Stomach (tissue), 9 donors: ENCODE measurements around the gene IFRD2. TPM values are rescaled to one million over a fixed set of nuclear protein-coding genes. Genes with fewer than 3 reads are reported as not detected.

Experiments used
- DNase-seq, 2 donors: peaks; one replicate each; pipeline versions ENCODE4 v3.0.0 to v3.0.0-alpha.2; 2013 to 2019
- H3K27ac ChIP-seq, 5 donors: fragments of 200-600 bp in 4 of 5; sonication (generic) in 4 of 5; one replicate each; pipeline ENCODE4 v1.5.1; 2013 to 2019; ENCODE audit warnings: mild to moderate bottlenecking in 1 of 5, moderate library complexity in 1 of 5
- H3K27me3 ChIP-seq, 3 donors: fragments of 200-600 bp; sonication (generic); one replicate each; pipeline ENCODE4 v1.5.1; 2017 to 2019; ENCODE audit warnings: mixed run types in 1 of 3
- H3K36me3 ChIP-seq, 4 donors: fragments of 200-600 bp; sonication (generic); 1 replicate in 3 of 4; 2 replicates in 1 of 4; pipeline ENCODE4 v1.5.1; 2016 to 2019
- H3K4me1 ChIP-seq, 4 donors: fragments of 200-600 bp; sonication (generic); one replicate each; pipeline ENCODE4 v1.5.1; 2016 to 2019
- H3K4me3 ChIP-seq, 4 donors: fragments of 200-600 bp; sonication (generic) in 3 of 4; one replicate each; pipeline ENCODE4 v1.5.1; 2016 to 2019; ENCODE audit warnings: mild to moderate bottlenecking in 1 of 4
- H3K9me3 ChIP-seq, 4 donors: fragments of 200-600 bp; sonication (generic); one replicate each; pipeline ENCODE4 v1.5.1; 2016 to 2019
- EP300 ChIP-seq: sonication (generic); formaldehyde crosslinking; IDR thresholded peaks from one replicate; pipeline ENCODE4 v1.6.1; 2017; ENCODE audit warnings: antibody characterized with exemption
- POLR2A ChIP-seq, 4 donors: fragments of 450-650 bp; IDR thresholded peaks; one replicate each; pipeline ENCODE4 v1.6.1; 2016; ENCODE audit warnings: antibody characterized with exemption in 4 of 4, control low read depth in 2 of 4, mild to moderate bottlenecking in 1 of 4, moderate library complexity in 1 of 4
- POLR2AphosphoS5 ChIP-seq, 3 donors: sonication (generic); formaldehyde crosslinking; IDR thresholded peaks; one replicate each; pipeline ENCODE4 v1.6.1; 2016; ENCODE audit warnings: antibody characterized with exemption in 3 of 3
- WGBS, 5 donors: extraction: QIAGEN DNeasy Blood & Tissue Kit in 3 of 5; methylation state at CpG; one replicate each; pipeline versions ENCODE4 v1.1.5 to v1.1.7; 2013 to 2018; 5-methylcytosine and 5-hydroxymethylcytosine counted together
- intact Hi-C: fragments of 100-400 bp; cut with DNase I; formaldehyde crosslinking; loops from one replicate; pipeline ENCODE4 v1.15.1; 2023; ENCODE audit warnings: low total_unique reads
- polyA plus RNA-seq, 3 donors: library from polyadenylated mRNA; stranded (reverse); fragments of 200-250 nt; gene quantifications; one replicate each; pipeline ENCODE4 v1.2.3, GENCODE V29; 2013
- total RNA-seq, 5 donors: library from RNA; depleted of rRNA; stranded (reverse); fragments of >200 nt; gene quantifications; one replicate each; pipeline versions ENCODE4 v1.1.0 to v1.2.3, GENCODE V29; 2014 to 2016
- TF ChIP-seq, protein P1 (sequence below), 7 experiments: fragments of 450-650 bp in 4 of 7; fragments of 200-600 bp in 3 of 7; sonication (generic) in 3 of 7; IDR thresholded peaks; one replicate each; pipeline ENCODE4 v1.5.1; 2016 to 2019; ENCODE audit warnings: antibody characterized with exemption in 7 of 7, control low read depth in 2 of 7, mild to moderate bottlenecking in 1 of 7
- donor health status: healthy with polysubstance abuse.
- donor health status: Bipolar disorder and iron deficiency.
- donor health status: healthy.

The IFRD2 gene
- total and polyA plus RNA-seq, 8 donors: 69.9 to 254 (median 113) TPM

DNA sequence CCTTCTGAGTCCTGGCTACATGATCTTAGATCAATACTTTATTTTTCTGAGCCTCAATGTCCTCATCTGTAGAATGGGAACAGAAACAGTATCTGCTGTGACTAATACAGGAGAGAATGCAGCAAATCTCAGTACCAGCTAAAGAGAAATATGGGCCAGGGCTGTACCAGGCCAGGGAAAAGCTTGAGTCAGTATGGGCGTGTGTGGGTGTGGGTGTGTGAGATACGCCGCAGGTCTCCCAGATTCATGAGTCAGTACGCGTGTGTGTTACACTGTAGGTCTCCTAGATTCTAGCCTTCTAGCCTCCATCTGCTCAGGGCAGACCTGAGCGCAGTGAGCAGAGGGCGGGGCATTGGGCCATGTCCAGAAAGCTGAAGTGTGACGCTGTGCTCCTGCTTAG lies 41.0 kb downstream of the IFRD2 start:
- H3K27ac ChIP-seq: peak overlapping the region; percentile 62 to 97 (median 90)
- intact Hi-C loops: no loop called here
- no peak overlapping the region for H3K4me3 ChIP-seq
- no peaks in the 10 kb centered on the region for H3K9me3 ChIP-seq
- no peaks in the 10 kb centered on the region for H3K27me3 ChIP-seq
- peaks cover 47 to 93% (median 69%) of the 10 kb centered on the region in 4 donors for H3K4me1 ChIP-seq
- WGBS, 5 donors: 42 to 54% (median 47%) methylated on average over 8 of the region's 8 CpGs
- DNase-seq: peak; percentile 67 to 83
- peak in 1 of 3 donors; percentile 46 for TF ChIP-seq POLR2AphosphoS5 (IDR thresholded peaks at IDR 0.05)
- TF ChIP-seq, protein P1, sequence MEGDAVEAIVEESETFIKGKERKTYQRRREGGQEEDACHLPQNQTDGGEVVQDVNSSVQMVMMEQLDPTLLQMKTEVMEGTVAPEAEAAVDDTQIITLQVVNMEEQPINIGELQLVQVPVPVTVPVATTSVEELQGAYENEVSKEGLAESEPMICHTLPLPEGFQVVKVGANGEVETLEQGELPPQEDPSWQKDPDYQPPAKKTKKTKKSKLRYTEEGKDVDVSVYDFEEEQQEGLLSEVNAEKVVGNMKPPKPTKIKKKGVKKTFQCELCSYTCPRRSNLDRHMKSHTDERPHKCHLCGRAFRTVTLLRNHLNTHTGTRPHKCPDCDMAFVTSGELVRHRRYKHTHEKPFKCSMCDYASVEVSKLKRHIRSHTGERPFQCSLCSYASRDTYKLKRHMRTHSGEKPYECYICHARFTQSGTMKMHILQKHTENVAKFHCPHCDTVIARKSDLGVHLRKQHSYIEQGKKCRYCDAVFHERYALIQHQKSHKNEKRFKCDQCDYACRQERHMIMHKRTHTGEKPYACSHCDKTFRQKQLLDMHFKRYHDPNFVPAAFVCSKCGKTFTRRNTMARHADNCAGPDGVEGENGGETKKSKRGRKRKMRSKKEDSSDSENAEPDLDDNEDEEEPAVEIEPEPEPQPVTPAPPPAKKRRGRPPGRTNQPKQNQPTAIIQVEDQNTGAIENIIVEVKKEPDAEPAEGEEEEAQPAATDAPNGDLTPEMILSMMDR (IDR thresholded peaks at IDR 0.05): no peak
- peaks cover 39 to 59% (median 47%) of the 10 kb centered on the region in 4 donors for H3K36me3 ChIP-seq

DNA sequence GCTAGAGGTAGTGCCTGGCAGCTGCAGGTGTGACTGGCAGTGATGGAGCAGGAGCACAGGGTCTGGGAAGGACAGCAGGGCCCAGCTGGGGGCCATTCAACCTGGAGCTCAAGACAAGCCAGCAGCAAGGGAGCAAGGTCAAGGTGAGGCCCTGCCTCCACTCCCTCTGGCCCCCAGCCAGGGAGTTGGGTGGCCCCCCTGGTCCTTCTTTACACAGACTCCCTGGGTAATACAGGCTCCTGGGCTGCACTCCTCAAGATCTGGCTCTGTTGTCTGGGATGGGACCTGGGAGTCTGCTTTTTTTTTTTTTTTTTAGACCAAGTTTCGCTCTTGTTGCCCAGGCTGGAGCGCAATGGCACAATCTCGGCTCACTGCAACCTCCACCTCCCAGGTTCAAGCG lies 41.7 kb downstream of the IFRD2 start:
- H3K27ac ChIP-seq: peak overlapping the region in 4 of 5 donors; percentile 84 to 97 (median 92)
- no peak for DNase-seq
- H3K9me3 ChIP-seq: no peaks in the 10 kb centered on the region
- intact Hi-C loops: no loop called here
- WGBS, 5 donors: 88 to 94% (median 89%) methylated on average over 4 of the region's 4 CpGs
- no peak overlapping the region for H3K4me3 ChIP-seq
- H3K27me3 ChIP-seq: no peaks in the 10 kb centered on the region
- peaks cover 54 to 97% (median 76%) of the 10 kb centered on the region in 4 donors for H3K4me1 ChIP-seq
- peaks cover 34 to 52% (median 41%) of the 10 kb centered on the region in 4 donors for H3K36me3 ChIP-seq
- TF ChIP-seq EP300 (no peak), POLR2A (IDR thresholded peaks at IDR 0.05) (no peak), POLR2AphosphoS5 (IDR thresholded peaks at IDR 0.05) (no peak)
- TF ChIP-seq, protein P1 (IDR thresholded peaks at IDR 0.05): no peak

- TF ChIP-seq EP300: no peak
- TF ChIP-seq POLR2AphosphoS5 (IDR thresholded peaks at IDR 0.05): no peak
- no peak for TF ChIP-seq POLR2A (IDR thresholded peaks at IDR 0.05)
- TF ChIP-seq, protein P1 (IDR thresholded peaks at IDR 0.05): no peak
- Histone ChIP-seq H3K9me3 (no peaks in the 10 kb centered on the region), H3K27ac (peak overlapping the region; percentile 66 to 97 (median 90)), H3K4me1 (peaks cover 63 to 97% (median 81%) of the 10 kb centered on the region in 4 donors), H3K4me3 (no peak overlapping the region), H3K36me3 (peaks cover 26 to 41% (median 30%) of the 10 kb centered on the region in 4 donors), H3K27me3 (no peaks in the 10 kb centered on the region)
- intact Hi-C loops: no loop called here
- no peak for DNase-seq
- WGBS, 5 donors: 87 to 94% (median 90%) methylated on average over 5 of the region's 5 CpGs
Measured at GRCh38 chr3:50249457-50249856, 42.8 kb downstream of the IFRD2 start.

DNA sequence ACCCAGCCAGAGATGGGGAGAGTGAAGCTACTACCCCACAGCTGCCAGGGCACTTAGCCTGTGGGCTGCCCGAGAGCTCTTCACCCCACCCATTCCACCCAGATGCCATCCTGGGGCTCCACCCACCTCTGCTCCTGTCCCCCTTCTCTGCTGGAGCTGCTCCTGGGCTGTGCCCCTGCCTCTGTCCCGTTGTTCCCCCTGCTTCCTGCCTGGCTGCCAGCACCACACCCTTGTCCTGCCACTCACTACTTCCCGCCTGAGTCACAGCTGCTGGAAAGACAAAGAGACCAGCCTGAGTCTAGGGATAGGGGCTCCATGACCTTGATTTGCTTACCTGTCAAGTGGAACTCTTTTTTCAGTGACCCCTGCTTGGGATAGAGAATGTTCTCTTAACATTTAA lies 43.8 kb downstream of the IFRD2 start:
- intact Hi-C loops: no loop called here
- peak; percentile 62 to 84 for DNase-seq
- Histone ChIP-seq H3K9me3 (no peaks in the 10 kb centered on the region), H3K4me1 (peaks cover 70 to 99% (median 88%) of the 10 kb centered on the region in 4 donors), H3K4me3 (peak overlapping the region in 1 of 4 donors; percentile 4), H3K36me3 (peaks cover 16 to 31% (median 20%) of the 10 kb centered on the region in 4 donors), H3K27ac (peak overlapping the region; percentile 66 to 97 (median 90)), H3K27me3 (no peaks in the 10 kb centered on the region)
- WGBS, 5 donors: 12 to 36% (median 20%) methylated on average over 3 of the region's 3 CpGs
- TF ChIP-seq POLR2A (IDR thresholded peaks at IDR 0.05): no peak
- peak in 2 of 3 donors; percentile 56 to 60 for TF ChIP-seq POLR2AphosphoS5 (IDR thresholded peaks at IDR 0.05)

DNA sequence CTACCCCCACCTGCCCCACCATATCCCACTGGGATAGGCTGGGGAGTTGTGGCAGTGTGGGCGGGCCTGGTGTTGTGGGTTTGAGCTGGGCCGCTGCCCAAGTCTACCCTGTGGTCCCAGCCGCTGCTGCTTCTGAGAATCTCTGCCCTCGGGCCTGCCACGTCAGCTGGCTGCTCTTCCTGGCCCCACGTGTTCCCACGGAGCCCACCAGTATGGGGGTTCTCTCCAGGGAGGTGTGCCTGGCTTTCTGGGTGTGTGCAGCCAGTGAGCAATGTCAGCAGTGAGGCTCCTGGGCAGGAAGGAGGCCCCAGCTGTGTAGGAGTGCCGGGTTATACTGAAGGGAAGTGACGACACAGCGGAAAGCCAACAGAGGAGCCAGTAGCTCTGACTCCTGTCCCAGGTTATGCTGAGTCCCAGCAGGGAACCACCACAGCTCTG lies 45.7 kb downstream of the IFRD2 start:
- WGBS, 5 donors: 5 to 36% (median 26%) methylated on average over 8 to 10 of the region's 10 CpGs
- Histone ChIP-seq H3K4me3 (peak overlapping the region in 3 of 4 donors; percentile 46 to 55 (median 54)), H3K9me3 (no peaks in the 10 kb centered on the region), H3K27me3 (no peaks in the 10 kb centered on the region), H3K4me1 (peaks cover 88 to 100% (median 97%) of the 10 kb centered on the region in 4 donors), H3K27ac (peak overlapping the region; percentile 53 to 97 (median 90)), H3K36me3 (peaks cover 0 to 12% (median 2%) of the 10 kb centered on the region in 4 donors)
- intact Hi-C loops: no loop called here
- TF ChIP-seq, protein P1 (IDR thresholded peaks at IDR 0.05): peak in 1 of 7 experiments; percentile 30
- TF ChIP-seq POLR2AphosphoS5 (IDR thresholded peaks at IDR 0.05) (peak in 1 of 3 donors; percentile 44), EP300 (no peak)
- DNase-seq: peak in 1 of 2 donors; percentile 86
